ENCODE results near the gene KDM4D.
"Not testable (repeated sequence)": the region's sequence is repeated elsewhere in the genome, so short reads cannot be mapped to it uniquely, and the experiment has no call there.

The KDM4D gene

GRCh38 chr11:94956963-94957362, 16.5 kb upstream of the KDM4D start:
- in situ Hi-C loops (cut with HindIII; ENCODE audit: low sequenced_read_pairs) = no loop called here

GRCh38 chr11:94958121-94958696, 15.3 kb upstream of the KDM4D start:
- in situ Hi-C loops (cut with HindIII; ENCODE audit: low sequenced_read_pairs) = no loop called here

- in situ Hi-C loops (cut with HindIII; ENCODE audit: low sequenced_read_pairs) = no loop called here
Observed at GRCh38 chr11:94959179-94959578, 14.3 kb upstream of the KDM4D start.

GRCh38 chr11:94960488-94960887, 13.0 kb upstream of the KDM4D start:
- in situ Hi-C loops (cut with HindIII; ENCODE audit: low sequenced_read_pairs) = loop anchor here (10.0 kb wide), 1 partner anchor 336 kb away; no protein-coding TSS in a partner anchor

GRCh38 chr11:94961255-94961654, 12.3 kb upstream of the KDM4D start:
- in situ Hi-C loops (cut with HindIII; ENCODE audit: low sequenced_read_pairs) = loop anchor here (10.0 kb wide), 1 partner anchor 336 kb away; no protein-coding TSS in a partner anchor

GRCh38 chr11:94964934-94965333, 8.6 kb upstream of the KDM4D start:
- in situ Hi-C loops (cut with HindIII; ENCODE audit: low sequenced_read_pairs) = loop anchor here (10.0 kb wide), 1 partner anchor 340 kb away; no protein-coding TSS in a partner anchor

- in situ Hi-C loops (cut with HindIII; ENCODE audit: low sequenced_read_pairs) = loop anchor here (10.0 kb wide), 1 partner anchor 344 kb away; no protein-coding TSS in a partner anchor
Observed at GRCh38 chr11:94968334-94968958, 5.1 kb upstream of the KDM4D start.

- in situ Hi-C loops (cut with HindIII; ENCODE audit: low sequenced_read_pairs) = no loop called here
Observed at GRCh38 chr11:94972700-94973098, 810 bp upstream of the KDM4D start.

- in situ Hi-C loops (cut with HindIII; ENCODE audit: low sequenced_read_pairs) = no loop called here
Observed at GRCh38 chr11:94974178-94974577, 669 bp downstream of the KDM4D start.

GRCh38 chr11:94975599-94975998, 2.1 kb downstream of the KDM4D start:
- in situ Hi-C loops (cut with HindIII; ENCODE audit: low sequenced_read_pairs) = no loop called here

- in situ Hi-C loops (cut with HindIII; ENCODE audit: low sequenced_read_pairs) = no loop called here
Observed at GRCh38 chr11:94987378-94987777, 13.9 kb downstream of the KDM4D start.

- in situ Hi-C loops (cut with HindIII; ENCODE audit: low sequenced_read_pairs) = no loop called here
Observed at GRCh38 chr11:94988748-94989147, 15.2 kb downstream of the KDM4D start.

GRCh38 chr11:94993400-94993943, 20.0 kb downstream of the KDM4D start:
- in situ Hi-C loops (cut with HindIII; ENCODE audit: low sequenced_read_pairs) = no loop called here

GRCh38 chr11:94997437-94997836, 23.9 kb downstream of the KDM4D start:
- in situ Hi-C loops (cut with HindIII; ENCODE audit: low sequenced_read_pairs) = no loop called here

GRCh38 chr11:94998285-94998684, 24.8 kb downstream of the KDM4D start:
- in situ Hi-C loops (cut with HindIII; ENCODE audit: low sequenced_read_pairs) = no loop called here

- in situ Hi-C loops (cut with HindIII; ENCODE audit: low sequenced_read_pairs) = no loop called here
Observed at GRCh38 chr11:95003716-95004115, 30.2 kb downstream of the KDM4D start.

- in situ Hi-C loops (cut with HindIII; ENCODE audit: low sequenced_read_pairs) = no loop called here
Observed at GRCh38 chr11:95005642-95006041, 32.1 kb downstream of the KDM4D start.

- in situ Hi-C loops (cut with HindIII; ENCODE audit: low sequenced_read_pairs) = no loop called here
Observed at GRCh38 chr11:95011376-95011775, 37.9 kb downstream of the KDM4D start.

GRCh38 chr11:95014184-95014821, 40.8 kb downstream of the KDM4D start:
- in situ Hi-C loops (cut with HindIII; ENCODE audit: low sequenced_read_pairs) = no loop called here

- in situ Hi-C loops (cut with HindIII; ENCODE audit: low sequenced_read_pairs) = no loop called here
Observed at GRCh38 chr11:95016139-95016538, 42.6 kb downstream of the KDM4D start.

- in situ Hi-C loops (cut with HindIII; ENCODE audit: low sequenced_read_pairs) = not testable (repeated sequence)
Observed at GRCh38 chr11:95021468-95021867, 48.0 kb downstream of the KDM4D start.

- in situ Hi-C loops (cut with HindIII; ENCODE audit: low sequenced_read_pairs) = no loop called here
Observed at GRCh38 chr11:95024958-95025357, 51.4 kb downstream of the KDM4D start, which contains the start of gene KDM4E. Gene KDM4E, plus strand, starts transcription at chr11:95025258. Its CDS starts 300 bp downstream, at chr11:95025558.

Measured in endothelial cell of hepatic sinusoid (primary cell).